Stomach (tissue), 9 donors: ENCODE data around the gene RDH5. TPM values are rescaled to one million over a fixed set of nuclear protein-coding genes. Genes with fewer than 3 reads are reported as not detected.
A peak's percentile ranks its signal among the peaks of the same experiment; 100 is the strongest.

Experiments
- DNase-seq, 2 donors: peaks; one replicate each; pipeline versions ENCODE4 v3.0.0 to v3.0.0-alpha.2; 2013 to 2019
- H3K27ac ChIP-seq, 5 donors: fragments of 200-600 bp in 4 of 5; sonication (generic) in 4 of 5; one replicate each; pipeline ENCODE4 v1.5.1; 2013 to 2019; ENCODE audit warnings: mild to moderate bottlenecking in 1 of 5, moderate library complexity in 1 of 5
- H3K27me3 ChIP-seq, 3 donors: fragments of 200-600 bp; sonication (generic); one replicate each; pipeline ENCODE4 v1.5.1; 2017 to 2019; ENCODE audit warnings: mixed run types in 1 of 3
- H3K36me3 ChIP-seq, 4 donors: fragments of 200-600 bp; sonication (generic); 1 replicate in 3 of 4; 2 replicates in 1 of 4; pipeline ENCODE4 v1.5.1; 2016 to 2019
- H3K4me1 ChIP-seq, 4 donors: fragments of 200-600 bp; sonication (generic); one replicate each; pipeline ENCODE4 v1.5.1; 2016 to 2019
- H3K4me3 ChIP-seq, 4 donors: fragments of 200-600 bp; sonication (generic) in 3 of 4; one replicate each; pipeline ENCODE4 v1.5.1; 2016 to 2019; ENCODE audit warnings: mild to moderate bottlenecking in 1 of 4
- H3K9me3 ChIP-seq, 4 donors: fragments of 200-600 bp; sonication (generic); one replicate each; pipeline ENCODE4 v1.5.1; 2016 to 2019
- CTCF ChIP-seq, 7 experiments: fragments of 450-650 bp in 4 of 7; fragments of 200-600 bp in 3 of 7; sonication (generic) in 3 of 7; IDR thresholded peaks; one replicate each; pipeline ENCODE4 v1.5.1; 2016 to 2019; ENCODE audit warnings: antibody characterized with exemption in 7 of 7, control low read depth in 2 of 7, mild to moderate bottlenecking in 1 of 7
- EP300 ChIP-seq: sonication (generic); formaldehyde crosslinking; IDR thresholded peaks from one replicate; pipeline ENCODE4 v1.6.1; 2017; ENCODE audit warnings: antibody characterized with exemption
- POLR2A ChIP-seq, 4 donors: fragments of 450-650 bp; IDR thresholded peaks; one replicate each; pipeline ENCODE4 v1.6.1; 2016; ENCODE audit warnings: antibody characterized with exemption in 4 of 4, control low read depth in 2 of 4, mild to moderate bottlenecking in 1 of 4, moderate library complexity in 1 of 4
- POLR2AphosphoS5 ChIP-seq, 3 donors: sonication (generic); formaldehyde crosslinking; IDR thresholded peaks; one replicate each; pipeline ENCODE4 v1.6.1; 2016; ENCODE audit warnings: antibody characterized with exemption in 3 of 3
- WGBS, 5 donors: extraction: QIAGEN DNeasy Blood & Tissue Kit in 3 of 5; methylation state at CpG; one replicate each; pipeline versions ENCODE4 v1.1.5 to v1.1.7; 2013 to 2018; 5-methylcytosine and 5-hydroxymethylcytosine counted together
- intact Hi-C: fragments of 100-400 bp; cut with DNase I; formaldehyde crosslinking; loops from one replicate; pipeline ENCODE4 v1.15.1; 2023; ENCODE audit warnings: low total_unique reads
- polyA plus RNA-seq, 3 donors: library from polyadenylated mRNA; stranded (reverse); fragments of 200-250 nt; gene quantifications; one replicate each; pipeline ENCODE4 v1.2.3, GENCODE V29; 2013
- total RNA-seq, 5 donors: library from RNA; depleted of rRNA; stranded (reverse); fragments of >200 nt; gene quantifications; one replicate each; pipeline versions ENCODE4 v1.1.0 to v1.2.3, GENCODE V29; 2014 to 2016
- donor health status: healthy with polysubstance abuse.
- donor health status: Bipolar disorder and iron deficiency.
- donor health status: healthy.

Gene RDH5
- total and polyA plus RNA-seq, 8 donors: 3.2 to 41.2 (median 10.1) TPM

GRCh38 chr12:55734595-55734994, 14.4 kb downstream of the RDH5 start:
- Histone ChIP-seq H3K36me3 (no peaks in the 10 kb centered on the region), H3K27ac (no peak overlapping the region), H3K4me3 (no peak overlapping the region), H3K4me1 (peaks cover 23 to 41% (median 37%) of the 10 kb centered on the region in 4 donors), H3K27me3 (no peaks in the 10 kb centered on the region), H3K9me3 (no peaks in the 10 kb centered on the region)
- intact Hi-C loops: no loop called here
- no peak for DNase-seq
- WGBS, 5 donors: 82 to 94% (median 91%) methylated on average over 3 of the region's 3 CpGs
- TF ChIP-seq POLR2AphosphoS5 (IDR thresholded peaks at IDR 0.05) (no peak), CTCF (IDR thresholded peaks at IDR 0.05) (no peak), POLR2A (IDR thresholded peaks at IDR 0.05) (no peak), EP300 (no peak)

GRCh38 chr12:55736076-55736475, 15.9 kb downstream of the RDH5 start:
- TF ChIP-seq POLR2AphosphoS5 (IDR thresholded peaks at IDR 0.05): no peak
- TF ChIP-seq POLR2A (IDR thresholded peaks at IDR 0.05): no peak
- TF ChIP-seq EP300: no peak
- no peak for TF ChIP-seq CTCF (IDR thresholded peaks at IDR 0.05)
- Histone ChIP-seq H3K9me3 (no peaks in the 10 kb centered on the region), H3K36me3 (no peaks in the 10 kb centered on the region), H3K4me1 (peaks cover 11 to 26% (median 23%) of the 10 kb centered on the region in 4 donors), H3K4me3 (no peak overlapping the region), H3K27me3 (no peaks in the 10 kb centered on the region), H3K27ac (no peak overlapping the region)
- DNase-seq: no peak
- WGBS, 5 donors: 49 to 64% (median 52%) methylated on average over 3 of the region's 3 CpGs
- intact Hi-C loops: no loop called here

GRCh38 chr12:55736780-55737580, 16.8 kb downstream of the RDH5 start:
- DNase-seq: peak; percentile 85 to 91
- Histone ChIP-seq H3K27me3 (peaks cover 0 to 5% (median 0%) of the 10 kb centered on the region in 3 donors), H3K27ac (peak overlapping the region in 3 of 5 donors; percentile 82 to 88 (median 83)), H3K4me1 (peaks cover 11 to 25% (median 21%) of the 10 kb centered on the region in 4 donors), H3K36me3 (no peaks in the 10 kb centered on the region), H3K4me3 (no peak overlapping the region), H3K9me3 (no peaks in the 10 kb centered on the region)
- TF ChIP-seq CTCF (IDR thresholded peaks at IDR 0.05): peak in 5 of 7 experiments; percentile 78 to 97 (median 86)
- TF ChIP-seq EP300: no peak
- TF ChIP-seq POLR2A (IDR thresholded peaks at IDR 0.05): no peak
- TF ChIP-seq POLR2AphosphoS5 (IDR thresholded peaks at IDR 0.05): peak in 1 of 3 donors; percentile 75
- intact Hi-C loops: no loop called here
- WGBS, 5 donors: 19 to 32% (median 26%) methylated on average over 6 of the region's 6 CpGs

GRCh38 chr12:55737581-55738122, 17.5 kb downstream of the RDH5 start:
- WGBS, 5 donors: 6 to 20% (median 14%) methylated on average over 4 of the region's 4 CpGs
- H3K27ac ChIP-seq: peak overlapping the region; percentile 68 to 88 (median 82)
- TF ChIP-seq CTCF (IDR thresholded peaks at IDR 0.05) (no peak), EP300 (no peak), POLR2A (IDR thresholded peaks at IDR 0.05) (no peak), POLR2AphosphoS5 (IDR thresholded peaks at IDR 0.05) (no peak)
- no peaks in the 10 kb centered on the region for H3K9me3 ChIP-seq
- no peaks in the 10 kb centered on the region for H3K36me3 ChIP-seq
- H3K4me3 ChIP-seq: peak overlapping the region; percentile 52 to 60 (median 58)
- peak in 1 of 2 donors; percentile 77 for DNase-seq
- intact Hi-C loops: no loop called here
- H3K27me3 ChIP-seq: peaks cover 0 to 11% (median 0%) of the 10 kb centered on the region in 3 donors
- peaks cover 11 to 31% (median 25%) of the 10 kb centered on the region in 4 donors for H3K4me1 ChIP-seq
